Effector memory CD4-positive, alpha-beta T cell (primary cell): ENCODE data around the gene CES5A.

Experiments used
- DNase-seq, 3 donors: peaks; one replicate each; pipeline ENCODE4 v3.0.0-alpha.2; 2020
- H3K27ac ChIP-seq: 2 replicates; pipeline ENCODE4 v1.7.0; 2013; ENCODE audit warnings: mild to moderate bottlenecking, low read length, moderate library complexity; ENCODE audit not compliant: insufficient read depth, poor library complexity, severe bottlenecking
- H3K27me3 ChIP-seq: replicated peaks from 2 replicates; pipeline ENCODE4 v1.7.0; 2013; ENCODE audit warnings: mild to moderate bottlenecking, low read length; ENCODE audit not compliant: insufficient read depth, control insufficient read depth, poor library complexity, severe bottlenecking
- H3K36me3 ChIP-seq: 2 replicates; pipeline ENCODE4 v1.7.0; 2013; ENCODE audit warnings: mild to moderate bottlenecking, low read length, moderate library complexity; ENCODE audit not compliant: control insufficient read depth, insufficient read depth
- H3K4me1 ChIP-seq: 2 replicates; pipeline ENCODE4 v1.7.0; 2013; ENCODE audit warnings: low read length, mild to moderate bottlenecking; ENCODE audit not compliant: control insufficient read depth, insufficient read depth, poor library complexity, severe bottlenecking
- H3K4me3 ChIP-seq: 2 replicates; pipeline ENCODE4 v1.7.0; 2013; ENCODE audit warnings: low read length, low read depth, mild to moderate bottlenecking; ENCODE audit not compliant: insufficient read depth, poor library complexity, severe bottlenecking
- H3K9me3 ChIP-seq: 2 replicates; pipeline ENCODE4 v1.7.0; 2013; ENCODE audit warnings: mild to moderate bottlenecking, low read length, moderate library complexity; ENCODE audit not compliant: control insufficient read depth

The CES5A gene

DNA sequence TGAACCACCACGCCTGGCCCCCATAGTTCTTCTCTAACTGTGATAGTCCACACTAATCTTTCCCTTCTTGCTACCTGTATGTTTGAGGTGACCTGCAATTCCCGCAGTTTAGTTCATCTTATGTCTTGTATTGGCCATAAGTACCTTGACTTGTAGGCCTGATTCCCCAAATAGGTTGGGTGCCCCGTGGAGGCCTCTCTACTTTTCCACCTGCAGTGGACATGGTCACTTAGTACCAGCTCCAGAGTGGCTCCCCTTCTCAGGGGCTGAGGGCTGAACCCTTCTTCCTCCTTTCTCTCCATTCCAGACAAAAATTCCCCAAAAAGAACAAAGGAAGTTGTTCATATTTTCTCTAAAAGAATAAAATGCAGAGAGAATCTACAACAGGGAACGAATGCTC lies 33.5 kb upstream of the CES5A start:
- H3K27ac ChIP-seq, result no peak overlapping the region
- DNase-seq, result no peak
- H3K27me3 ChIP-seq, result no peaks in the 10 kb centered on the region
- no peaks in the 10 kb centered on the region for H3K9me3 ChIP-seq
- no peaks in the 10 kb centered on the region for H3K36me3 ChIP-seq
- H3K4me3 ChIP-seq, result no peak overlapping the region
- H3K4me1 ChIP-seq, result no peaks in the 10 kb centered on the region

- DNase-seq, result no peak
These were observed 32.5 kb upstream of the CES5A start for GRCh38 chr16:55907661-55908060.

DNA sequence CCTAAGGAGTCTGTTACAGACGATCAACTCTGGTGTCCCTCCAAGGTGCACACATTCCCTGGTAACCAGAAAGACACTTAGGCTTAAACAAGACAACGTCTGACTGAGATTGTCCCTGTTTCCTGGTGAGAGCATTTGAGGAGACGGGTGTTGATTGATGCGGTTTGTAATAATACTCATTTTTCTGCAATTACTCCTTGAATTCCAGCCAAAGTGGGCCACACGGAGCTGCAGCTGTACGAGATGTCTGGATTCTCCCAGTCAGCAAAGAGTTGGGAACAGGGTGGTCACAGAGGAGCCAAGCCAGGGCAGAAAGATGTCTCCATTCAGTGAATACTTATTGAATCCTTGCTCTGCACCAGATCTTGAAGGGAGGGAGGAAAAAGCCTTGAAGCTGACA lies 30.9 kb upstream of the CES5A start:
- Histone ChIP-seq H3K27ac (no peak overlapping the region), H3K27me3 (no peaks in the 10 kb centered on the region), H3K4me1 (no peaks in the 10 kb centered on the region), H3K9me3 (no peaks in the 10 kb centered on the region), H3K36me3 (no peaks in the 10 kb centered on the region), H3K4me3 (no peak overlapping the region)
- no peak for DNase-seq

More at GRCh38 chr16:55907661-55908060, 32.5 kb upstream of the CES5A start:
- Histone ChIP-seq H3K4me3 (no peak overlapping the region), H3K4me1 (no peaks in the 10 kb centered on the region), H3K27ac (no peak overlapping the region), H3K27me3 (no peaks in the 10 kb centered on the region), H3K36me3 (no peaks in the 10 kb centered on the region), H3K9me3 (no peaks in the 10 kb centered on the region)

DNA sequence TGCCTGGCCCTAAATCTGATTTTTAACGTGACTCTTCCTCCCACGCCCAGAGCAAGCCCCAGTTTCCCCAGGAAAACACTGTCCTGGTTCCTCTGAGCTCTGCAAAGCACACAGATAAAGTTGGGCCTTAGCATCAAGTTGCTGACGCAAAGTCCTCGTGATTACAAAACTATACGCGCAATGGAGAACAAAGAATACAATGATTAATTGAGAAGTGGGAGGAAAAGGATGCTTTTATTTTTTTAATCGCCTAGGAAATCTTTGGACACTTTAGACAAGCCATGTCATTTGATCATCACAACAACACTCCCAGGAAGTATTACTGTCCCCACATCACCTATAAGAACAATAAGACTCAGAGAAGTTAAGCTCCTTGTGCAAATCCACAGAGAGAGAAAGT lies 30.5 kb upstream of the CES5A start:
- no peaks in the 10 kb centered on the region for H3K36me3 ChIP-seq
- no peaks in the 10 kb centered on the region for H3K4me1 ChIP-seq
- H3K27ac ChIP-seq, result no peak overlapping the region
- no peak overlapping the region for H3K4me3 ChIP-seq
- no peak for DNase-seq
- no peaks in the 10 kb centered on the region for H3K9me3 ChIP-seq
- no peaks in the 10 kb centered on the region for H3K27me3 ChIP-seq

DNA sequence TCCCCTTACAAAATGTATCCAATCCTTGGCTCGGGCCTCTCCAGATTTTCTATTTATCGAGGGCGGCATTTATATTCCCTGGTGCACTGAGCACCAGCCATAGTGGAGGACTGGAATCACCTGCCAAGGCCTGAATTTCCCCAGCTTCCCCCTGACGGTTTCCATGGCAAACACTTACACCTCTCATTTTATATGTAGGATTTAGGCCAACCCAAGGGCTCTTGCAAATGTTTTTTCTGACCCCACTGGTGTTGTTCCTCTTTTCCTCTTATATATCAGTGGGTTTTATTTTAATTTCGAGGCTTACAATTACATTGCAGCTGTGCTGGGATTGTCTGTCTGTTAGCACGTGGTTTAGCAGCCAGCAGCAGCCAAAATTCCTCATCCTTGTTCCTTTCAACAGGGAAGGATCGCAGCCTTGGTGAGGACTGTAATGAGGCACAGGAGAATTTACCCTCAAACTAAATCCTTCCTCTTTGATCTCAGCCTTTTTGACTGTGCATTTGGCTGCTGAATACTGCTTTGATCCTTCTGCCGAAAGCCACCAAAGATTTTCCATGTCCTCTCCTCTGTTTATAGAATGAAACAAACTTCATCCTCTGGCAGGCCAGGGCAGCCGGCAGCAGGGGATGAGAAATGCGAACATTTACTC lies 26.5 kb upstream of the CES5A start:
- Histone ChIP-seq H3K4me3 (no peak overlapping the region), H3K9me3 (no peaks in the 10 kb centered on the region), H3K36me3 (no peaks in the 10 kb centered on the region), H3K4me1 (no peaks in the 10 kb centered on the region), H3K27ac (no peak overlapping the region), H3K27me3 (no peaks in the 10 kb centered on the region)
- DNase-seq, result no peak

DNA sequence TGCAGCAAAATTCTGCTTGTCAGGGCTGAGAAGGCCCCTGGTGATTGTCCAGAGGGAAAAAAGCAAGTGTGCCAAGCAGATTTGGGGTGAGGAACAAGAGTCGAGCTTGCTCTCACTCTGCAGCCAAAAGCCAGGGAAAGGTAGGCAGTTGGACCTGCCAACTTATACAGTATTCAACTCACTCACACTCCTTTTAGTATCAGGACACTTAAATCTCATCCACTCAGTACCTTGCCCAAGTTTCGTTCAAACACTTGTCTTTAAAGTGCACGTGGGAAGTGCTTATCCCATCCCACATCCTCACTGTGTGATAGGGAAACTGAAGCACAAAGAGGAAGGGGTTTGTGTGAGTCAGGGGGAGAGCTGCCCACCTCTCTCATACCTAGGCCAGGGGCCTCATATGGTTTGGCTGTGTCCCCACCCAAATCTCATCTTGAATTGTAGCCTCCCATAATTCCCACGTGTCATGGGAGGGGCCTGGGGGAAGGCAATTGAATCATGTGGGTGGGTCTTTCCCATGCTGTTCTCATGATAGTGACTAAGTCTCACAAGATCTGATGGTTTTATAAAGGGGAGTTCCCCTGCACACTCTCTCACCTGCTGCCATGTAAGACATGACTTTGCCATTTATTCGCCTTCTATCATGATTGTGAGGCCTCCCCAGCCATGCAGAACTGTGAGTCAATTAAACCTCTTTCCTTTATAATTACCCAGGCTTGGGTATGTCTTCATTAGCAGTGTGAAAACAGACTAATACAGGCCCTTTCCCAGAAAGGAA lies 25.6 kb upstream of the CES5A start:
- Histone ChIP-seq H3K27ac (no peak overlapping the region), H3K9me3 (no peaks in the 10 kb centered on the region), H3K36me3 (no peaks in the 10 kb centered on the region), H3K4me1 (no peaks in the 10 kb centered on the region), H3K4me3 (no peak overlapping the region), H3K27me3 (no peaks in the 10 kb centered on the region)
- no peak for DNase-seq

DNA sequence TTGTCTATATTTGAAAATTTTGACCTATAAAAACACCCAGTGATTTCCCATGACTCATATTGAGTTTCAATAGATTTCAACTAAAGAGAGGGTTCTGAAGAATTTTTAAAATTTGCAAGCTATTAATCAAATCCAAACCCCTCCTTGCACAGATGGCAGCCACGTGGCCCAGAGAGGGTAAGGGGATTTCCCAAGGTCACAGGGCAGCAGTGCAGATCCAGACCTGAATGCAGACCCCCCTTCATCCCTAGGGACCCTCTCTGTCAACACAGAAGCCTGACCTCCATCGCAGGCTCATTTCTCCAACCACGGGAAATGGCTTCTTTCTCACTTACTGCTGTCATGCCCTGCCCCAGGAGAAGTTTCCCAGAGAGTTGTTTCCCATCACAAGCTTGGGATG lies 24.7 kb upstream of the CES5A start:
- Histone ChIP-seq H3K9me3 (no peaks in the 10 kb centered on the region), H3K36me3 (no peaks in the 10 kb centered on the region), H3K27ac (no peak overlapping the region), H3K27me3 (no peaks in the 10 kb centered on the region), H3K4me1 (no peaks in the 10 kb centered on the region), H3K4me3 (no peak overlapping the region)
- no peak for DNase-seq

- Histone ChIP-seq H3K9me3 (no peaks in the 10 kb centered on the region), H3K27ac (no peak overlapping the region), H3K4me3 (no peak overlapping the region), H3K4me1 (no peaks in the 10 kb centered on the region), H3K27me3 (no peaks in the 10 kb centered on the region), H3K36me3 (no peaks in the 10 kb centered on the region)
- DNase-seq, result no peak
These were observed 23.4 kb upstream of the CES5A start for GRCh38 chr16:55898592-55898991.

DNA sequence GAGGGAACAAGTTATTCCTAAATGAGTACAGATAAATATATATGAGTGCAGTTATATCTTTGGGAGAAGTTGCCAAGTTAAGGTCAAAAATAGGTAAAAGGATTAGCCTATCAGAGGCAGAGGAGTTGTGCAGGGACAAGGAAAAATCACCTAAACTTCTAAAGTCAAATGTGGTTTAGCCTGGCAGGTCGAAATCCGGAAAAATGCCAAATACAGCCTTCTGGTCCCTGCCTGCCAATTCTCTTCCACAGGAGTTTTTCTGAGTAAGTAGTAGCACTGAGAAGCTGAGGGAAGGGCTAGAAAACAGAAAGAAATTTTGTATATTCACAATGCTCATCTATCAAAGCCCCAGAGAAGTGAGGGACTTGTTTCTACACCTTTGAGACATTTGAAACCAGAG lies 17.6 kb upstream of the CES5A start:
- DNase-seq, result no peak
- no peaks in the 10 kb centered on the region for H3K9me3 ChIP-seq
- no peaks in the 10 kb centered on the region for H3K4me1 ChIP-seq
- no peaks in the 10 kb centered on the region for H3K27me3 ChIP-seq
- no peaks in the 10 kb centered on the region for H3K36me3 ChIP-seq
- H3K27ac ChIP-seq, result no peak overlapping the region
- no peak overlapping the region for H3K4me3 ChIP-seq

DNA sequence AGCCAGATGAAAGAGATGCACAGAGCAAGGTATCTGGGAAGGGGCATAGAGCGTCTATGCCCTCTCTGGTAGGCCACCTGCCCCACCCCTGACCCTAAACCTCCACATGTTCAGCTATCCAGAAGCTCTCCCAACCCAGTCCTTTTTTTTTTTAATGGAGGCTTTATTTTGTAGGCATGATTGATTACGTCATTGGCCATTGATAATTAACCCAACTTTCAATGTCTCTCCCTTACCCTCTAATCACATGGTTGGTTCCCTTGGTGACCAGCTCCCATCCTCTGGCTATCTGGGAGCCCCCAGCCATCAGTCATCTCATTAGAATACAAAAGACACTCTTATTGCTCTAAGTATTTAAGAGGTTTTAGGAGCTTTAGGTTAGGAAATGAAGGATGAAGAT lies 14.3 kb upstream of the CES5A start:
- Histone ChIP-seq H3K36me3 (no peaks in the 10 kb centered on the region), H3K4me1 (no peaks in the 10 kb centered on the region), H3K9me3 (no peaks in the 10 kb centered on the region), H3K27me3 (no peaks in the 10 kb centered on the region), H3K4me3 (no peak overlapping the region), H3K27ac (no peak overlapping the region)
- DNase-seq, result no peak
